Fibroblast of lung (primary cell): ENCODE data around the gene FHIT.

ENCODE experiments used
- CTCF ChIP-seq, 2 donors: IDR thresholded peaks in 1 of 2; conservative IDR thresholded peaks in 1 of 2; 1 replicate in 1 of 2; 2 replicates in 1 of 2; pipeline ENCODE4 v1.5.1; 2011 to 2012; ENCODE audit warnings: low read length in 2 of 2, control low read depth in 1 of 2, inconsistent platforms in 1 of 2, low read depth in 1 of 2, mild to moderate bottlenecking in 1 of 2
- EZH2 ChIP-seq: IDR thresholded peaks from 2 replicates; pipeline ENCODE4 v1.5.1; 2012; ENCODE audit warnings: low read length, control low read depth, mild to moderate bottlenecking; ENCODE audit errors: missing control alignments

- TF ChIP-seq CTCF (conservative IDR thresholded peaks at IDR 0.05 in 1 of 2, IDR thresholded peaks at IDR 0.05 in 1 of 2; ENCODE audit: low read depth in 1 of 2, low read length in 2 of 2) (no peak), EZH2 (no peak)
These were observed 267.3 kb downstream of the FHIT start for GRCh38 chr3:60983906-60984305.
